Suprapubic skin (tissue), 4 donors: ENCODE data around the gene TRIP13. TPM values are rescaled to one million over a fixed set of nuclear protein-coding genes. Genes with fewer than 3 reads are reported as not detected.

Experiments used
- DNase-seq, 2 donors: peaks; one replicate each; pipeline ENCODE4 v3.0.0-alpha.2; 2019; ENCODE audit warnings: low spot score in 2 of 2
- H3K27ac ChIP-seq: fragments of 200-600 bp; sonication (generic); one replicate; pipeline ENCODE4 v1.5.1; 2019
- H3K27me3 ChIP-seq: fragments of 200-600 bp; sonication (generic); one replicate; pipeline ENCODE4 v1.5.1; 2019
- H3K36me3 ChIP-seq: fragments of 200-600 bp; sonication (generic); one replicate; pipeline ENCODE4 v1.5.1; 2019
- H3K4me1 ChIP-seq: fragments of 200-600 bp; sonication (generic); one replicate; pipeline ENCODE4 v1.5.1; 2019
- H3K4me3 ChIP-seq: fragments of 200-600 bp; sonication (generic); one replicate; pipeline ENCODE4 v1.5.1; 2019; ENCODE audit warnings: mild to moderate bottlenecking
- H3K9me3 ChIP-seq: fragments of 200-600 bp; sonication (generic); one replicate; pipeline ENCODE4 v1.5.1; 2019
- EP300 ChIP-seq: sonication (generic); formaldehyde crosslinking; IDR thresholded peaks from one replicate; pipeline ENCODE4 v1.6.1; 2017; ENCODE audit warnings: antibody characterized with exemption
- POLR2A ChIP-seq, 2 donors: fragments of 450-650 bp; IDR thresholded peaks; one replicate each; pipeline ENCODE4 v1.6.1; 2017; ENCODE audit warnings: antibody characterized with exemption in 2 of 2, mild to moderate bottlenecking in 2 of 2, moderate library complexity in 2 of 2
- POLR2AphosphoS5 ChIP-seq, 3 donors: sonication (generic); formaldehyde crosslinking; IDR thresholded peaks; one replicate each; pipeline ENCODE4 v1.6.1; 2017; ENCODE audit warnings: antibody characterized with exemption in 3 of 3
- WGBS: methylation state at CpG from one replicate; pipeline ENCODE4 v1.1.5; 2018; 5-methylcytosine and 5-hydroxymethylcytosine counted together
- total RNA-seq, 4 donors: library from RNA; depleted of rRNA; stranded (reverse); fragments of >200 nt; gene quantifications; one replicate each; pipeline ENCODE4 v1.1.0, GENCODE V29; 2016
- TF ChIP-seq, protein P1 (sequence below), 2 donors: fragments of 200-600 bp in 1 of 2; fragments of 450-650 bp in 1 of 2; sonication (generic) in 1 of 2; IDR thresholded peaks; one replicate each; pipeline ENCODE4 v1.5.1; 2016 to 2019; ENCODE audit warnings: antibody characterized with exemption in 2 of 2, mild to moderate bottlenecking in 1 of 2, moderate library complexity in 1 of 2

The TRIP13 gene
- total RNA-seq, 4 donors from 2014 or later = 1.1 to 3.7 (median 1.6) TPM

DNA sequence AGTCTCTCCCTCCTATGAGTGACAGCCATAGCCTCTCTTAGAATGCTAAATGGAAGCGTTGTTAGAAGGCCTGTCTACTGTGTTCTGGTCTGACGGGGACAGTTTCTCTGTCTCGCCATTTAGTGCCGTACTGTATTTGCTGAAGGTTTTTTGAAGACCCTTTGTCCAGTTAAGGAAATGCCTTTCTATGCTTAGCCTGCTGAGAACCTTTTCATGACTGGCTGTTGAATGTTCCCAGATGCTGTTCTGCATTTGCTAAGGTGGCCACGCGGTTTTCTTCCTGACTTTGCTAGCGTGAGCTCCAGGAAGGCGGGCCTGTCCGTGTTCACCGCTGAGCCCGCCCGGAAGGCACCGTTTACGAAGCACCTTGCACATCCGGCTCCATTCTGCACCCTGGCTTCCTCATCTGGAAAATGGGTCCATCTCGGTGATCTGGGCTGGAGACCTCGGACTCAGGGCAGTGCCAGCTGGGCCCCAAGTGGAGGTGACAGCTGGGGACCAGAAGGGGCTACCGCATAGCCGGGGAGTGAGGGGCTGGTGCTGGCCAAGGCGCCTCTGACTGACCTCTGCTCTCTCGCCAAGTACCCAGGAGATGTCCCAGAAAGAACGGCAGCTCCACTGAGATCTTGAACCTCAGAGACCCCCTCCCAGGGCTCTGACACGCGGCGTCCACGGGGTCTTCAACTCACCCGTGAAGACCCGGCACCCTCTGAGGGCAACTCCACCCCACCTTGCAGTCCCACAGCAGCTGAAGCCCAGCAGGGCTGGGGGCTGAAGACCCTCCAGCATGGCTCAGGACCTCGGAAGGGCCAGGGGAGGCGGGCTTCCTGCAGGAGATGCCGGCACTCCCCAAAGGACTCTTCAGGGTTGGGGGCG is 63.4 kb downstream of the TRIP13 start:
- H3K4me1 ChIP-seq = peaks cover 18% of the 10 kb centered on the region
- WGBS = 81% methylated on average over 20 of the region's 32 CpGs
- H3K27me3 ChIP-seq = peaks cover 51% of the 10 kb centered on the region
- DNase-seq = peak in 1 of 2 donors; percentile 78
- TF ChIP-seq, protein P1, sequence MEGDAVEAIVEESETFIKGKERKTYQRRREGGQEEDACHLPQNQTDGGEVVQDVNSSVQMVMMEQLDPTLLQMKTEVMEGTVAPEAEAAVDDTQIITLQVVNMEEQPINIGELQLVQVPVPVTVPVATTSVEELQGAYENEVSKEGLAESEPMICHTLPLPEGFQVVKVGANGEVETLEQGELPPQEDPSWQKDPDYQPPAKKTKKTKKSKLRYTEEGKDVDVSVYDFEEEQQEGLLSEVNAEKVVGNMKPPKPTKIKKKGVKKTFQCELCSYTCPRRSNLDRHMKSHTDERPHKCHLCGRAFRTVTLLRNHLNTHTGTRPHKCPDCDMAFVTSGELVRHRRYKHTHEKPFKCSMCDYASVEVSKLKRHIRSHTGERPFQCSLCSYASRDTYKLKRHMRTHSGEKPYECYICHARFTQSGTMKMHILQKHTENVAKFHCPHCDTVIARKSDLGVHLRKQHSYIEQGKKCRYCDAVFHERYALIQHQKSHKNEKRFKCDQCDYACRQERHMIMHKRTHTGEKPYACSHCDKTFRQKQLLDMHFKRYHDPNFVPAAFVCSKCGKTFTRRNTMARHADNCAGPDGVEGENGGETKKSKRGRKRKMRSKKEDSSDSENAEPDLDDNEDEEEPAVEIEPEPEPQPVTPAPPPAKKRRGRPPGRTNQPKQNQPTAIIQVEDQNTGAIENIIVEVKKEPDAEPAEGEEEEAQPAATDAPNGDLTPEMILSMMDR (IDR thresholded peaks at IDR 0.05) = no peak
- TF ChIP-seq POLR2AphosphoS5 (IDR thresholded peaks at IDR 0.05) (no peak), EP300 (no peak), POLR2A (IDR thresholded peaks at IDR 0.05) (no peak)
- no peak overlapping the region for H3K4me3 ChIP-seq
- H3K27ac ChIP-seq = no peak overlapping the region
- H3K9me3 ChIP-seq = no peaks in the 10 kb centered on the region
- no peaks in the 10 kb centered on the region for H3K36me3 ChIP-seq

- DNase-seq = peak in 1 of 2 donors; percentile 78
- no peak overlapping the region for H3K4me3 ChIP-seq
- H3K27me3 ChIP-seq = peaks cover 48% of the 10 kb centered on the region
- WGBS = 42% methylated on average over 17 of the region's 26 CpGs
- TF ChIP-seq EP300 = no peak
- TF ChIP-seq, protein P1 (IDR thresholded peaks at IDR 0.05) = peak in 1 of 2 donors; percentile 5
- H3K4me1 ChIP-seq = peaks cover 18% of the 10 kb centered on the region
- no peaks in the 10 kb centered on the region for H3K9me3 ChIP-seq
- H3K36me3 ChIP-seq = no peaks in the 10 kb centered on the region
- peak overlapping the region; percentile 62 for H3K27ac ChIP-seq
These were observed 64.5 kb downstream of the TRIP13 start for GRCh38 chr5:956941-957747.

DNA sequence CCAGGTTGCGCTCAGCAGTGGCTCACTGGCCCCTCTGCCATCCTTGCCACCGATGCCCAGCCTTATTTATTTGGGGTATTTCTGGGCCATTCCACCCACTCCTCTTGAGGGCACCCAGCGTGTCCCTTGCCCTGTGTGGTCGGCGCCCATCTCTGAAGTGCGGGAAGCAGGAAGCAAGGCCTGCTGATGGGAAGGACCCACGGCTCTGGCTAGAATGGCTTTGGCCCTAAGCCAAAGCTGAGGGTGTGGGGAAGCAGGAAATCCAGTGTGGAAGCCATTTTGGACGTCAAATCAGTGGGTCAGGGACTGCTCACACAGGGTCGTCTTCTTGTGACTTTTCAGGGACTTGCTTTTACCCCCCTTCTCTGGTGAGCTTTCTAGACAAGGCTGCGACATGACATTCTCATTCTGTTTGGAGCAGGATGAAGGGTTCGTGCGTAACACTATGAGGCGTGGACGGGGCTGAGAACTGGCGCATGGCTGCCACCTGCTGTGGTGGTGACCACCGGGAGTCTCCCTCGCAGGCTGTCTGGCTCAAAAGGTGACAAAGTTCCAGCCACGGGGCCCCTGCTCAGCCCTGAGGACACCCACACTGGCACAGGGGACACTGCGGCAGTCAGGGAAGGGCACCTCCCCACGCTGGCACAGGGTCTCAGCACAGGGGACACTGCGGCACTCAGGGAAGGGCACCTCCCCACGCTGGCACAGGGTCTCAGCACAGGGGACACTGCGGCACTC is 65.2 kb downstream of the TRIP13 start:
- Histone ChIP-seq H3K36me3 (no peaks in the 10 kb centered on the region), H3K4me1 (peaks cover 18% of the 10 kb centered on the region), H3K27ac (peak overlapping the region; percentile 62), H3K9me3 (no peaks in the 10 kb centered on the region), H3K27me3 (peaks cover 43% of the 10 kb centered on the region), H3K4me3 (no peak overlapping the region)
- TF ChIP-seq, protein P1 (IDR thresholded peaks at IDR 0.05) = no peak
- no peak for TF ChIP-seq POLR2A (IDR thresholded peaks at IDR 0.05)
- no peak for TF ChIP-seq POLR2AphosphoS5 (IDR thresholded peaks at IDR 0.05)
- no peak for TF ChIP-seq EP300
- DNase-seq = peak in 1 of 2 donors; percentile 60
- 84% methylated on average over 19 of the region's 23 CpGs for WGBS

- Histone ChIP-seq H3K27me3 (peaks cover 46% of the 10 kb centered on the region), H3K4me1 (peaks cover 18% of the 10 kb centered on the region), H3K36me3 (no peaks in the 10 kb centered on the region), H3K27ac (no peak overlapping the region), H3K9me3 (no peaks in the 10 kb centered on the region), H3K4me3 (no peak overlapping the region)
- 84% methylated on average over 23 of the region's 48 CpGs for WGBS
- peak; percentile 52 to 77 for DNase-seq
- TF ChIP-seq POLR2A (IDR thresholded peaks at IDR 0.05) = no peak
- no peak for TF ChIP-seq POLR2AphosphoS5 (IDR thresholded peaks at IDR 0.05)
- no peak for TF ChIP-seq EP300
- TF ChIP-seq, protein P1 (IDR thresholded peaks at IDR 0.05) = no peak
These were observed 66.3 kb downstream of the TRIP13 start for GRCh38 chr5:958701-959571.
